ENCODE results near the gene EXT2.

Gene EXT2

DNA sequence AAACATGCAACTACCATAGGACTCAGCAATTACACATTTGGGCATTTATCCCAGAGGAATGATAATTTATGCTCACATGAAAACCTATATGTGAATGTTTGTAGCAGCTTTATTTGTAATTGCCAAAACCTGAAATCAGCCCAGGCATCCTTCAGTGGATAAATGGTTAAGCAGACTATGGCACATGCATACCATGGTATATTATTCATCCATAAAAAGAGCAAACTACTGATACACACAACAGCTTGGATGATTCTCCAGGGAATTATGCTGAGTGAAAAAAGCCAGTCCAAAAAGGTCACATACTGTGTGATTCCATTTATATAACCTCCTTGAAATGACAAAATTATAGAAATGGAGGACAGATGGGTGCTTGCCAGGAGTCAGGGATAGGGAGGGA lies 127.8 kb downstream of the EXT2 start:
- no peak for DNase-seq (ENCODE audit: low read depth)
- no peak overlapping the region for H3K4me3 ChIP-seq (ENCODE audit: low read depth, low read length)
- TF ChIP-seq, protein P1, sequence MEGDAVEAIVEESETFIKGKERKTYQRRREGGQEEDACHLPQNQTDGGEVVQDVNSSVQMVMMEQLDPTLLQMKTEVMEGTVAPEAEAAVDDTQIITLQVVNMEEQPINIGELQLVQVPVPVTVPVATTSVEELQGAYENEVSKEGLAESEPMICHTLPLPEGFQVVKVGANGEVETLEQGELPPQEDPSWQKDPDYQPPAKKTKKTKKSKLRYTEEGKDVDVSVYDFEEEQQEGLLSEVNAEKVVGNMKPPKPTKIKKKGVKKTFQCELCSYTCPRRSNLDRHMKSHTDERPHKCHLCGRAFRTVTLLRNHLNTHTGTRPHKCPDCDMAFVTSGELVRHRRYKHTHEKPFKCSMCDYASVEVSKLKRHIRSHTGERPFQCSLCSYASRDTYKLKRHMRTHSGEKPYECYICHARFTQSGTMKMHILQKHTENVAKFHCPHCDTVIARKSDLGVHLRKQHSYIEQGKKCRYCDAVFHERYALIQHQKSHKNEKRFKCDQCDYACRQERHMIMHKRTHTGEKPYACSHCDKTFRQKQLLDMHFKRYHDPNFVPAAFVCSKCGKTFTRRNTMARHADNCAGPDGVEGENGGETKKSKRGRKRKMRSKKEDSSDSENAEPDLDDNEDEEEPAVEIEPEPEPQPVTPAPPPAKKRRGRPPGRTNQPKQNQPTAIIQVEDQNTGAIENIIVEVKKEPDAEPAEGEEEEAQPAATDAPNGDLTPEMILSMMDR (IDR thresholded peaks at IDR 0.05; ENCODE audit: low read depth, low read length, missing control alignments), result no peak

DNA sequence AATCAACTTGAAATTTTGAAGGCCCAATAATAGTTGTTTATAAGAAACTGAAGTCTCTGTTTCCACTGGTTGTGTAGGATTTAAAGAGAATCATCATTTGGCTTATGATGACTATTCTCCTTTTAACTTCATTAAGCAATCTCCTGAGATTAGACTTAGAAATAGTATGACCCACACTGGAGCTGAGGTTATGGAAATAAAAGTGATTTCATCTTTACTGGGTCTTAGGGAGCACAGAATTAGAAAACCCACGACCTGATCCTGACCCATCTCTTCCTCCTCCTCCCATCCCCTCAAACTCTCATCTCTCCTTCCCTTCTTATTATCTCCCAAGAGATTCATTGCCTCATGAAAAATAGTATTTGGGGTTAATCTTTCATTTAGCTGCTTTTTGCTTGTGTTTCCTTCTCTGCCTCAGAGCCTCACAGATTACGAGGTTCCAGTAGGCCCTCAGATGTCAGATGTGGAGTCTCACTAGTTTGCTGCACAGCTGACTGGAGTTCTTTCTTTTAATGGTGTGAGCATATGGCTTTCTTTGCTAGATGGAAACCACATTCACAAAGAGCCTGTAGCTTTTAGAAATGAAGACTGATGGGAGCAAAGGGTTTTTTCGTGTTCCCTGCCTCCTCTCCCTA lies 129.5 kb downstream of the EXT2 start:
- TF ChIP-seq, protein P1 (IDR thresholded peaks at IDR 0.05; ENCODE audit: low read depth, low read length, missing control alignments), result no peak
- DNase-seq (ENCODE audit: low read depth), result no peak
- H3K4me3 ChIP-seq (ENCODE audit: low read depth, low read length), result no peak overlapping the region

DNA sequence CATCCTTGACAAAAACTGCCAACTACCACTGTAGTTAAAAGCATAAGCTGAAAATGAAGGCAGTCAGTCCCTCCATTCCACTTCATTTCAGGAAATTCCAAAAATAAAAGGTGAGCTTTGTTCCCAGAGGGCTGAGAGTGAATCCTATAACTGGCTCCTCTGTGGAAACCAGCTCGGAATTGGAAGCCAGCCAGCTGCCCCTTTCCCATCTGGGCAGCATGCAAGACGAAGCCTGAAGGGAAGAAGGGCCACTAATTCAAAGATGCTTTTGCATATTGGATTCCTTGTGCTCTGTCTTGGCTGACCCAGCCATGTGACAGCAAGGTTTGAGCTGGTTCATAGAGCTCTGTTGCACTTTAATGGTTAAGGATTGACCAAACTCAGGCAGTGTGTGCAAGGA lies 131.0 kb downstream of the EXT2 start:
- no peak for DNase-seq (ENCODE audit: low read depth)
- TF ChIP-seq, protein P1 (IDR thresholded peaks at IDR 0.05; ENCODE audit: low read depth, low read length, missing control alignments), result no peak
- H3K4me3 ChIP-seq (ENCODE audit: low read depth, low read length), result no peak overlapping the region

- no peak for DNase-seq (ENCODE audit: low read depth)
- TF ChIP-seq, protein P1 (IDR thresholded peaks at IDR 0.05; ENCODE audit: low read depth, low read length, missing control alignments), result no peak
- no peak overlapping the region for H3K4me3 ChIP-seq (ENCODE audit: low read depth, low read length)
Measured at GRCh38 chr11:44226945-44227344, 131.5 kb downstream of the EXT2 start.

DNA sequence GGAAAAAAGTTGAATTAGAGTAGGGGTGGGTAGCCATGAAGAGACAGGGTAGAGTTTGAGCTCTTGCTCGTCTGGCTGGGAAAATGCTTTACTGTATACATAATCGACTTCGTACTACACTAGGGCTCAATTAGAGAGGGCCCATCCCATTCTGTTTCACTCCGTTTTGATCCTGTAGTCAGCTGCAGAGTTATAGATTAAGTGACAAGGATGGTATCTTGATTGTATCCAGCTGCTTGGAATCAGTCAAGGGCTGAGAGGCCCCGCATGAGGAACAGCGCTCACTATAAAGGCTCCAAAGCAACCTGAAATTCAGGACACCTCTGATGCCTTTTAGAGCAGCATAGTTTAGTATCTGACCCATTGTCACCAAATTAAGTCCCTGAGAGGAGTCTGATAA lies 132.9 kb downstream of the EXT2 start:
- TF ChIP-seq, protein P1 (IDR thresholded peaks at IDR 0.05; ENCODE audit: low read depth, low read length, missing control alignments), result no peak
- H3K4me3 ChIP-seq (ENCODE audit: low read depth, low read length), result no peak overlapping the region
- no peak for DNase-seq (ENCODE audit: low read depth)

DNA sequence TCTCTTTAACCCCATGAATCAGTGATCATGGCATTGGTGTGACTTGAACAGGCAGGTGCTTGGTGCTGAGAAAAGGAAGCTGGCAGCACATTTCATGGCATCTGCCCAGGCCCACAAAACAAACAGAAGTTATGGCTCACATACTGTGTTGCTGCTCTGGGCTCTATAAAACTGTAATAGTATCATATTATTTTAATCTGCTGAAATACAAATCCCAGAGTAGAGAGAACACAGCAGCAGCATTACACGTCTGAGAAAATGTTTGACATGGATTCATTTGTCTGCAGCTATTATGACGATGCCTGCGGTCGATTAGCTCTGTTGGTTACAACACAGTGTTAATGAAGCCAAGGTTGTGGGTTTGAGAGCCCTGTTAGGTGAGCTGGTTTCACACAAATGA lies 133.6 kb downstream of the EXT2 start:
- TF ChIP-seq, protein P1 (IDR thresholded peaks at IDR 0.05; ENCODE audit: low read depth, low read length, missing control alignments), result no peak
- H3K4me3 ChIP-seq (ENCODE audit: low read depth, low read length), result no peak overlapping the region
- DNase-seq (ENCODE audit: low read depth), result no peak

GRCh38 chr11:44229624-44230023 lies 134.1 kb downstream of the EXT2 start:
- DNase-seq (ENCODE audit: low read depth), result no peak
- no peak overlapping the region for H3K4me3 ChIP-seq (ENCODE audit: low read depth, low read length)
- TF ChIP-seq, protein P1 (IDR thresholded peaks at IDR 0.05; ENCODE audit: low read depth, low read length, missing control alignments), result no peak

All from GM12864 (cell line).